Transverse colon (tissue), 4 donors: ENCODE data around the gene RFC2.

Experiments
- EP300 ChIP-seq: sonication (generic); formaldehyde crosslinking; IDR thresholded peaks from one replicate; pipeline ENCODE4 v1.6.1; 2017; ENCODE audit warnings: antibody characterized with exemption, low read depth
- POLR2A ChIP-seq: fragments of 450-650 bp; IDR thresholded peaks from one replicate; pipeline ENCODE4 v1.6.1; 2016; ENCODE audit warnings: antibody characterized with exemption, mild to moderate bottlenecking, moderate library complexity
- POLR2AphosphoS5 ChIP-seq, 3 donors: sonication (generic); formaldehyde crosslinking; IDR thresholded peaks; one replicate each; pipeline ENCODE4 v1.6.1; 2016; ENCODE audit warnings: antibody characterized with exemption in 3 of 3
- TF ChIP-seq, protein P1 (sequence below), 5 experiments: fragments of 200-600 bp in 3 of 5; fragments of 450-650 bp in 2 of 5; sonication (generic) in 3 of 5; IDR thresholded peaks; 1 replicate in 2 of 5; 2 replicates in 3 of 5; pipeline ENCODE4 v1.5.1; 2016 to 2017; ENCODE audit warnings: antibody characterized with exemption in 5 of 5, inconsistent platforms in 3 of 5, mild to moderate bottlenecking in 2 of 5, moderate library complexity in 1 of 5

DNA sequence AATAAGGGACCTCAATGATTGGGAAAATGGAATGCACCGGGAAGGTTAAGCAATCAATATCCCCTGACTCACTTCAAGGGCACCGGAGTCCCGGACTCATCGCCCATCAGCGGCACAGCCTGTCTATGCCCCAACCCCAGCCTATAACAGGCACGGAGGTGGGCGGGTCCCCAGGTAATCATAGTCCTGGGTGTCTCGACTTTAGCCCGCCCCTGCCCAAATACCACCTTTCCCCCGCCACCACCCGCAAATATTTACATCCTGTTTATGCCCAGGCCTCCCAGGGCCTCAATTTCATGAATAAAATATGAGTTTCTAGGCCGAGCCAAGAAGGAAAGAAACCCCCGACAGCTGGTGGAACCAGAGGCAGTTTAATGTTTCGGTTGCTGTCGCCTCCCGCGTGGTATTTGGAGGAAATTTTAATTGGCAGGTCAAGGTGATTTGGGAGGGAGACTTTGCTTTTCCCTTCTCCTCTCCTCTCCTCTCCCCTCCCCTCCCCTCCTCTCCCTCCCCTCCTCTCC, 15.6 kb upstream of the RFC2 start:
- TF ChIP-seq, protein P1, sequence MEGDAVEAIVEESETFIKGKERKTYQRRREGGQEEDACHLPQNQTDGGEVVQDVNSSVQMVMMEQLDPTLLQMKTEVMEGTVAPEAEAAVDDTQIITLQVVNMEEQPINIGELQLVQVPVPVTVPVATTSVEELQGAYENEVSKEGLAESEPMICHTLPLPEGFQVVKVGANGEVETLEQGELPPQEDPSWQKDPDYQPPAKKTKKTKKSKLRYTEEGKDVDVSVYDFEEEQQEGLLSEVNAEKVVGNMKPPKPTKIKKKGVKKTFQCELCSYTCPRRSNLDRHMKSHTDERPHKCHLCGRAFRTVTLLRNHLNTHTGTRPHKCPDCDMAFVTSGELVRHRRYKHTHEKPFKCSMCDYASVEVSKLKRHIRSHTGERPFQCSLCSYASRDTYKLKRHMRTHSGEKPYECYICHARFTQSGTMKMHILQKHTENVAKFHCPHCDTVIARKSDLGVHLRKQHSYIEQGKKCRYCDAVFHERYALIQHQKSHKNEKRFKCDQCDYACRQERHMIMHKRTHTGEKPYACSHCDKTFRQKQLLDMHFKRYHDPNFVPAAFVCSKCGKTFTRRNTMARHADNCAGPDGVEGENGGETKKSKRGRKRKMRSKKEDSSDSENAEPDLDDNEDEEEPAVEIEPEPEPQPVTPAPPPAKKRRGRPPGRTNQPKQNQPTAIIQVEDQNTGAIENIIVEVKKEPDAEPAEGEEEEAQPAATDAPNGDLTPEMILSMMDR (IDR thresholded peaks at IDR 0.05) = no peak
- TF ChIP-seq EP300 = no peak
- TF ChIP-seq POLR2AphosphoS5 (IDR thresholded peaks at IDR 0.05) = peak in 1 of 3 donors; percentile 13
- TF ChIP-seq POLR2A = no peak
